VCaP (cell line): ENCODE data around the gene KRT72.

Source experiments
- H3K27ac ChIP-seq: fragments of 450-650 bp; 2 replicates; pipeline ENCODE4 v1.5.1; 2017
- CTCF ChIP-seq: fragments of 450-650 bp; conservative IDR thresholded peaks from 2 replicates; pipeline ENCODE4 v1.5.1; 2017; ENCODE audit warnings: mild to moderate bottlenecking, moderate library complexity

Gene KRT72

GRCh38 chr12:52612431-52613383, 11.4 kb upstream of the KRT72 start:
- TF ChIP-seq CTCF, result no peak
- H3K27ac ChIP-seq, result no peak overlapping the region; the same call in 1 of the 2 replicates

- H3K27ac ChIP-seq, result no peak overlapping the region
- TF ChIP-seq CTCF, result no peak
Measured at GRCh38 chr12:52611080-52611468, 9.8 kb upstream of the KRT72 start.

GRCh38 chr12:52608826-52609630, 7.8 kb upstream of the KRT72 start:
- no peak for TF ChIP-seq CTCF
- H3K27ac ChIP-seq, result no peak overlapping the region

- H3K27ac ChIP-seq, result no peak overlapping the region
- TF ChIP-seq CTCF, result no peak
Measured at GRCh38 chr12:52608161-52608560, 6.9 kb upstream of the KRT72 start.

GRCh38 chr12:52607314-52607713, 6.1 kb upstream of the KRT72 start:
- H3K27ac ChIP-seq, result no peak overlapping the region
- no peak for TF ChIP-seq CTCF

GRCh38 chr12:52606581-52607218, 5.4 kb upstream of the KRT72 start:
- TF ChIP-seq CTCF, result no peak
- no peak overlapping the region for H3K27ac ChIP-seq

GRCh38 chr12:52606096-52606495, 4.8 kb upstream of the KRT72 start:
- no peak for TF ChIP-seq CTCF
- no peak overlapping the region for H3K27ac ChIP-seq
